ENCODE results near the gene SCAF1.

SCAF1 gene

DNA sequence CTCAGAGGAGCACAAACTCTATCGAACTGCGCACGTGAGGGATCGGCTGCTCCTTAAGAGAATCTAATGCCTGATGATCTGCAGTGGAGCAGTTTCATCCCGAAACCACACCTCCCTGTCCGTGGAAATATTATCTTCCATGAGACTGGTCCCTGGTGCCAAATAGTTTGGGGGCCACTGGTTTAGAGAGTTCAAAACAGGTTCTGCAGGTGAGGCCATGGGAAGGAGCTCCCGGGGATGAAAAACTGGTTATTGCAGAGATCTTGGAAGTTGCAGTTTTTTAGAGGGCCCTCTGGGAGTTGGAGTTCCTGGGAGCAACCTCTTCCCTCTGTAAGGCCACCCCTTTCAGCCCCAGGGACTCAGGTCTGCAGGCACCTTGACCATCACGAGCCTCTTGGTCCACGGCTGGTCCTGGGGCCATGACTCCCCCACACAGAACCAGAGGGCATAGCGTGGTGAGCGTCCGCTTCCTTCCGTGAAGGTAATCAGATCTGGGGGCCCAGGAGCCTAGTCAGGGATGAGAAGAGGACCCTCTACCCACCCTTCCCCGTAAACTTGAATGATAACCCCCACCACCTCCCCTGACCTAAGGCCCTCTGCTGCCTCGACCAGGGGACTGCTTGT, 18.4 kb downstream of the SCAF1 start:
- TF ChIP-seq GATA3 (IDR thresholded peaks at IDR 0.05; ENCODE audit: low read depth, low read length) (no peak), GATA2 (IDR thresholded peaks at IDR 0.05; ENCODE audit: low read depth, low read length) (no peak)

DNA sequence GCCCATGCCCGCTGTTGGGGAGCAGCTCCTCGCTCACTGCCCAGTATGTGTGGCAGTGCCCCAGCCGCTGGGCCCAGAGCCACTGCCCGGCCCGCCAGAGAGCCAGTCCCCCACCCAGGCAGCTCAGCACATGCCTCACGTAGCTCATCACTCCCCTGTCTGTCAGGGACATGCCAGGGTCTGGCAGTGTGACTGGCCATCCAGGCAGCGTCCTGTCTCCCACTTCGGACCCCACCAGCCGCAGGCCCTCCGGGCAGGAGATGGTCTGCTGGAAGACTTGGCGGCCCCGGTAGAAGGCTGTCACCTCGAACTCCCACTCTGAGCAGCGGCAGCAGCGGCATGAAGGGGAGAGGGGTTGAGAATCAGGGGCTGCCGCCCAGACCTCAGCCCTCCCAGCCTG, 20.0 kb downstream of the SCAF1 start:
- TF ChIP-seq GATA2 (IDR thresholded peaks at IDR 0.05; ENCODE audit: low read depth, low read length): no peak
- TF ChIP-seq GATA3 (IDR thresholded peaks at IDR 0.05; ENCODE audit: low read depth, low read length): no peak

DNA sequence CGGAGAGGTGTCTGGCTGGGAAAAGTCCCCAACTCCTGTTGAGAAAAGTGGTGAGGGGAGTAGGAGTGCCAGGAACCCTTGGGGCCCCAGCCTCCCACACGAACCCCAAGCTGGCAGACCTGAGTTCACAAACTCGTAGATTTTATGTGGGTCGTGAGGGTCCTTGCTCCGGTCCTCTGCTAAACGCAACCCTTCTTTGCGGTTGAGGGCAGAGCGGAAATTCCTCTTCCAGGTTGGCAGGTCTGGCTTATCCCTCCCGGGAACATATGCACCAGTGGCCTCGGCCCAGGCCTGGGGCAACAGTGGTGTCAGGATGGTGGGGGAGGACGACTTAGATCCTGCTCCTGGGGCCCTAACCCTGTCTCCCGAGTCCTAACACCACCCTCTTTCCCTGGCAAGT, 21.2 kb downstream of the SCAF1 start:
- TF ChIP-seq GATA2 (IDR thresholded peaks at IDR 0.05; ENCODE audit: low read depth, low read length) (no peak), GATA3 (IDR thresholded peaks at IDR 0.05; ENCODE audit: low read depth, low read length) (no peak)

DNA sequence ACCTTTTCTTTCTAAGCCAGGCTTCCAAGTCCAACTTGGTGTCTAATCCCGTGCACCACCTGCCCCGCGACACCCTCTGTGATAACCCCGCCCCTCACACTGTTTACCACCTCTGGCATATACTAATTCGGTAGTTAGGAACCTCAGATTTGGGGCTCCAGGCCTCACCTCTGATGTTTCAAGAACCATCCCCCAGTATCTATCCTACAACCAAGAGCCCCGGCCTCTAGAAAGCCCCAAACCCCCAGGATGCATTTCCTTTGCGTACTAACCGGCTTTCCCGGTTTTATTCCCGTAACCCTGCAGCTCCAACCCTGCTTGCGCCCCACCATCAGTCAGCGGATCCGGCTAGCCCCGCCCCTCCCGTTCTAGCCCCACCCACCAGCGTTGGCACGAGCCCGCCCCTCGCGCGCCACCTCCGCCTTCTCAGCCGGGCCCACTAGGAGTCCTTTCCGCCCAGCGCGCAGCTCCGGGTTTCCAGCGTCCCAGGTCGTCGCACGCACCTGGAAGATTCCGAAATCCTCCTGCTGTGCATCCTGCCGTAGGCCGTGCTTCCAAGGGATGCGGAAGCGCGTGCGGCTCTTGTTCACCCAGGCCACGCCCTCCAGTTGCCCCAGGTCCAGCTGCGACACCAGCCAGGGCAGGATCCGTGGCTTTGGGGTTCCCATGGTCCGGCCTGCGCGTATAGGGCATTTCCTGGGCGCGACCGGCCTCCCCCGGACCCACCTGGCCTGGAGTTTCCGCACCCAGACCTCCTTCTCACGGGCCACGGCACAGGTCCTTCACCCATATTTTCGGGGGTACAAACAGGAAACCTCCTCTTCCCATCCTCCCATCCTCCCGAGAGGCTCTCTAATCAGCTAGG, 22.4 kb downstream of the SCAF1 start:
- TF ChIP-seq GATA2 (IDR thresholded peaks at IDR 0.05; ENCODE audit: low read depth, low read length) (no peak), GATA3 (IDR thresholded peaks at IDR 0.05; ENCODE audit: low read depth, low read length) (no peak)

DNA sequence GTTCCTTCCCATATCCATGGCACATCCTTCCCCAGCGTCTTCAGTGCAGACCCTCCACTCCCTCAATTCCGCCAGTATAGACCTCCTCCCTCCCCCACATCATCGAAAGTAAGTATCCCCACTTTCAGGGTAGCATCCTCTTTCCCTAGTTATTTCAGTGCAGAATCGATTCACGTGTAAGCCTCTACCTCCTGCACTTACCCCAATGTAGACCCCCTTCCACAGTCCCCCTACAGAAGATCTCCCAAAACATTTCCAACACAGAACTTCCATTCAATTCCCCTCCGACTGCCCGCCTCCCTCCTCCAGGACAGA, 23.0 kb downstream of the SCAF1 start:
- TF ChIP-seq GATA2 (IDR thresholded peaks at IDR 0.05; ENCODE audit: low read depth, low read length) (no peak), GATA3 (IDR thresholded peaks at IDR 0.05; ENCODE audit: low read depth, low read length) (no peak)

DNA sequence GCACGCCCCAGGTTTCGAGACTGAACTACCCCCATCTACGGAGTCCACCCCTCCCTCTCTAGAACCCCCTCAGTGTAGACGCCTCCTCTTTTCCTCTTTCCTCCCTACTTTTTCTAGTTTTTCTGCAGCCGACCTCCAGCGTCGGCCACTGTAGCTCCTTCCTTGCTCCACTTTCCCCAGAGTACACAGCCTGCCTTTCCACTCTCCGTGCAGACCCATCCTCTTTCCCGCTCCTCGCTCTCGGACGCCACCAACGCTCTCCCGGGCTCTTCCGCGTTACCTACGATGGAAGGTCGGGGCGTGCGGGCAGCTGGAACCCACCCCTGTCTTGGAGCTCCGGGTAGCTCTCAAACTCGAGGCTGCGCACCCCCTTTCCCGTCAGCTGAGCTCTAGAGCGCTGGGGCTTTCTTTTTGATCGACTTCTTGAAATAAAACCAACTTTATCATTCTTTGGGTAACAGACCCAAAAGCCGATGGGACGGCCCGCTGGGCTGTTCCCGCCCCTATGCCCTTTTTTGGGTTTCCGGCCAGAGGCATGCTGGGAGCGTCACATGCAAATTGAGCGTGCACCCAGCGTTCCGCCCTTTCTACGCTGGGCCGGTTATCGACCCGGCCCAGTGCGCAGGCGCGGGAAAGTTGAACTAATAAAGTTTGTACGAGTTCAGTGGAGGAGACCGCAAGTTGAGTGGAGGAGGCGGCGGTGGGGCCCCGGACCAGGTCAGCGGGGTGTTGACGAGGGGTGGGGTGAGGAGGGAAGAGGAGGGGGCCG, 23.5 kb downstream of the SCAF1 start, which contains the start of the genes BCL2L12 and IRF3:
TSS of gene BCL2L12 (plus strand) at position 583 of the 769 bp plus-strand sequence. CDS start 760 bp downstream, outside the sequence.
TSS of gene IRF3 (minus strand) at position 507 of the 769 bp plus-strand sequence. CDS start 1,019 bp downstream, outside the sequence.
- TF ChIP-seq GATA2 (IDR thresholded peaks at IDR 0.05; ENCODE audit: low read depth, low read length) (no peak; the same call in 1 of the 2 replicates), GATA3 (IDR thresholded peaks at IDR 0.05; ENCODE audit: low read depth, low read length) (no peak)

DNA sequence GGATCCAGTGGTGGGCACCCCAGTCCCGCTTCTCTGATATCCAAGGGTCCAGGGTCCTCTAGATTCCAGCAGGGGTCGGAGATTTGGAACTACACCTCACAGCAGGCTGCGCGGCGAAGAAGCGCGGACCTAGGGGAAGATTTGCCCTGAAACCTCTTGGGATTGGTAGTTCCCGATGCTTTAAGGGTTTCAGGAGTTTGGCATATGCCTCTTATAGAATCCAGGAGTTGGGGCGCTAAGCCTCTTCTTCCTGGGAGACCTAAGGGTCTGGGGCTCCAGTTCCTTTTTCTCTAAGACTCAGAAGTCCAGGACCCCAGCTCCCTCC, 24.1 kb downstream of the SCAF1 start:
- TF ChIP-seq GATA2 (IDR thresholded peaks at IDR 0.05; ENCODE audit: low read depth, low read length) (no peak), GATA3 (IDR thresholded peaks at IDR 0.05; ENCODE audit: low read depth, low read length) (no peak)

DNA sequence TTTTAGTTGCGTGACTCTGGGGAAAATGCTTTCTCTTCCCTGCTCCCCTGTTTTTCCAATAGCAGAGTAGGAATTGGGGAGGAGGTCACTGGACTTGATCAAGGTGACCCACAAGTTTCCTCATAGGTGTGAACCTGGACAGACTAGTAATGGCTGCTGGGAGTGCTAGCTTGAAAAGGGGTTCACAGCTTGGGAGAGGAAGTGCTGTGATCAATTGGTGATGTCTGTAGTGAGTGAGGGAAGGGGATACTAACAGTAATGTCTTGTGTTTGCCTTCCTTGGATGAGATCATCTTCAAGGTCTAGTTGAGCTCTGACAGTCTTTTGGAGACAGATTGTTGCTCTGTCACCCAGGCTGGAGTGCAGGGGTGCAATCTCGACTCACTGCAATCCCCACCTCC, 25.5 kb downstream of the SCAF1 start:
- no peak for TF ChIP-seq GATA3 (IDR thresholded peaks at IDR 0.05; ENCODE audit: low read depth, low read length)
- no peak for TF ChIP-seq GATA2 (IDR thresholded peaks at IDR 0.05; ENCODE audit: low read depth, low read length)

DNA sequence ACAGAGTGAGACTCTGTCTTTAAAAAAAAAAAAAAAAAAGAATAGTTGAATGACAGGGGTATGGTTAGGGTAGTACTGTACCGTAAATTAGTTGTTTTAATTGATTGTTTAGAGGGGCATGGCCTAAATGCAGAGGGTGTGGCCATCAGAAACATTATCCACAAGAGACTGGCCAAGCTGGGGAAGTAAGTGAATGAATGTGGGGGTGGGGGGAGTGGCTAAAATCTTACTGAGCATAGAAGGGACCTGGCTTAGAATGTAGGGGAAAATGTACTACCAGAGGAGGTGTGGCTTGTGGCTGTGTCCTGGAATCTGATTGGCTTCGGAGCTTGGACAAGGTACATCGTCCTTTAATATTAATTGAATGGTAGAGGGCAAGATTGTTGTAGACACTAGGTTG, 27.5 kb downstream of the SCAF1 start:
- no peak for TF ChIP-seq GATA3 (IDR thresholded peaks at IDR 0.05; ENCODE audit: low read depth, low read length)

DNA sequence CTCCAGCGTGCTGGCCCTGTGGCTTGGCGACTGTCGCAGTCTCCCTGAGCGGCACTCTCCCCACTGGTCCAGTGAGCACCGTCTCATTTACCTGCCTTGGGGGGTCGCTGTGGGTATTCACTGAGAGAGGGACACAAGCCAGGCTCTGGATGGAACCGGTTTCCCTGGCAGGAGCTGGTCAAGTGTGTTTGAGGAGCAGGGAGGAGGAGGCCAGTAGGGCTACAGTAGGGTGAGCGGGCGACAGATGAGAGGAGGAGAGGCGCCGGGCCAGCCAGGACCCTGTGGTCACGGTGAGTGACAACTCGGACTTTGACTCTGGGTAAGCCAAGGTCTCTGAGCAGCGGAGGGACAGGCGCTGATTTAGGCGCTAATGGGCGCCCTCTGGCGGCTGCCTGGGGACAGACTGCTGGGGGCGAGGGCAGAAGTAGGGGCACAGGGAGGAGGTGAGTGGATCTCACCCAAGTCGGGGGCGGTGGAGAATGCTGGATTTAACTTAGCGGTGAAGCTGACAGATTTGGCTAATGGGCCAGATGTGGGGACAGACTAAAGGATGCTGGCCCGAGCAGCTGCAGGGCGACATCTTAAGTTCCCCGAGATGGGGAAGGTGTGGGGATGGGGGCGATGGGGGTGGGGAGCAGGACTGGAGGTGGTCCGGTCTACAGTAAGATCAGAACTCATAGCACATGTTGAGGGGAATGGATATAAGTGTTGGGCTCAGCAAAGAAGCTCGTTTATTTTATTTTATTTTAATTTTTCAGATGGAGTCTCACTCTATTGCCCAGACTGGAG, 30.3 kb downstream of the SCAF1 start:
- TF ChIP-seq GATA2 (IDR thresholded peaks at IDR 0.05; ENCODE audit: low read depth, low read length) (no peak; the same call in 1 of the 2 replicates), GATA3 (IDR thresholded peaks at IDR 0.05; ENCODE audit: low read depth, low read length) (no peak)

DNA sequence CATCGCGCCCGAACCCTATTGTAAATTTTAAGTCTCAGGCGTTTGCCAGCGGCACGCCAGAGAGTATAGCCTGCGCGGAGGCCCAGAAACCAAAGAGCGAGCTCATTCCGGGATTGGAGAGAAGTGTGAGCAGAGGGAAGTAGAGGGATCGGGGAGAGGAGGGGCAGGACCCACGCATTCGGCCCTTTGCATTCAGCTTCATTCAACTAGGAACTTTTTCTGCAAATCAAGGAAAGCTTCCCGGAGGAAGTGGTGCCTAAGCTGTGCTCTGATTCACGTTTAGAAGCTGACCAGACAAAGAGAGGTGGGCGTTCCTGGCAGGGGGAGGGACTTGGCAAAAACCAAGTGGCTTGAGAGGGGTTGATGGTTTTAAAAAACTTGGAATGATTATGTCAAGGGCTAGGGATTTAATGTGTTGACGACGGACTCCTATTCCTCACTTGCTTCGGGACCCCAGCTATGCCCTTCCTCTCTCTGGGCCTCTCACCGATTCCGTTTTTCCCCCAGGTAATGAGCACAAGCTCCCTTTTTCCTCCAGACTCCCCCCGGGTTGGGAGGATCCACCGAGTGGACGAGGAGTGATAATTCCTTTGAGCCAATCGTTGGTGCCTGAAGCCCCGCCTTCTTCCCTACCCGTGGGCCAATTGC, 34.3 kb downstream of the SCAF1 start:
- TF ChIP-seq GATA3 (IDR thresholded peaks at IDR 0.05; ENCODE audit: low read depth, low read length) (no peak), GATA2 (IDR thresholded peaks at IDR 0.05; ENCODE audit: low read depth, low read length) (no peak)

DNA sequence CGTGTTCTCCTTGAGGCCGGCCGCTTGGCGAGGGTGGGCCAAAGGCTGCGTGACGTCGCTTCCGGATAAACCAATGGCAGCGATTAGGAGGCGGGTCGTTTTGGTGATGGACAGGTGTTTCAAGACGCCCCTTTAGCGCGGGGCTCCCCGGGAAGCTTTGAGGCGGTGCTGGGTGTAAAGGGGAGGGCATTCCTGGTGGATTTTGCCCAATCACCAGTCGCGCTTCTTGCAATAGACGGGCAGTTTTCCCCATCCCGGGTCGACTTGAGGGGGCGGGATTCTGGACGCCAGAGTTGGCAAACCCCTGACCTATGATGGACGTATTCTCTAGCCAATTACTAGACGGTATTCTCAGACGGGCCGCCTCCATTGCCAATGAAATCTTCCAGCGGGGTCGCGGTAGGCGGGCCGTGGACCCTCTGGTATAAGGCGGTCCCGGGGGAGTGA, 34.8 kb downstream of the SCAF1 start:
- no peak for TF ChIP-seq GATA3 (IDR thresholded peaks at IDR 0.05; ENCODE audit: low read depth, low read length)
- no peak for TF ChIP-seq GATA2 (IDR thresholded peaks at IDR 0.05; ENCODE audit: low read depth, low read length)

DNA sequence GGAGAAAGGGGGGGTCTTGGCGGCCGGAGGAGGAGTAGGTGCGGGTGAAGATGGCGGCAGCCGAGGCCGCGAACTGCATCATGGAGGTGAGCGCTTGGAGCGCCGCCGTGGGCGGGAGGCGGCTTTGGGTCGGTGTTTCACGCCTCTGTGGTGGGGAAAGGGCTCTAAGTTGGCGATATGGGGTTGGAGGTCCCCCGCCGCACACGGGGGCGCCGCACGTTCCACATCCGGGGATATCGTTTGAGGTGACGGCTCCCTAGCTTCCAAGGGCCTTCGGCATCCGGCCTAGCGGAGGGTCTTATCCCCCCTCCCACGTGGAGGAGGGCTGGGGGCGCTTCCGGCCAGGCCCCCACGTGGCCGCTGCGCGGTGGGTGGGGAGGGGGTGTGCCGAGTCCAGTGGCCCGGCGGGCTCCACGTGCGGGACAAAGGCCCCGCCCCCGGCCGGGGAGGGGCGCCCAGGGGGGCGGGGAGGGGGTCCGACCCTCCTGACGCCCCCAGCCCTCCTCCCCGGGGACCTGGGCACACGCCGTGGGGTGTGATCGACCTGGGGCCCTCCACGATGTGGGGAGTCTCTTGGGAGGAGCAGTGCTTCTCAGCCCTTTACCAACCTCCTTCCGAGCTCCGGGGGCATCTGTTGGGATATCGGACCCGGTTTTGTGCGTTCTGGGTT, 35.4 kb downstream of the SCAF1 start, which contains the start of gene PRMT1:
TSS of gene PRMT1 (plus strand) at position 41 of the 670 bp plus-strand sequence. CDS start at position 51, 10 bp downstream.
- TF ChIP-seq GATA3 (IDR thresholded peaks at IDR 0.05; ENCODE audit: low read depth, low read length) (no peak), GATA2 (IDR thresholded peaks at IDR 0.05; ENCODE audit: low read depth, low read length) (no peak)
